LoVo (cell line): ENCODE data around the gene ANGPTL2.

Source experiments
- DNase-seq: peaks from one replicate; pipeline ENCODE4 v3.0.0-alpha.2; 2016; ENCODE audit warnings: low spot score

The ANGPTL2 gene

DNA sequence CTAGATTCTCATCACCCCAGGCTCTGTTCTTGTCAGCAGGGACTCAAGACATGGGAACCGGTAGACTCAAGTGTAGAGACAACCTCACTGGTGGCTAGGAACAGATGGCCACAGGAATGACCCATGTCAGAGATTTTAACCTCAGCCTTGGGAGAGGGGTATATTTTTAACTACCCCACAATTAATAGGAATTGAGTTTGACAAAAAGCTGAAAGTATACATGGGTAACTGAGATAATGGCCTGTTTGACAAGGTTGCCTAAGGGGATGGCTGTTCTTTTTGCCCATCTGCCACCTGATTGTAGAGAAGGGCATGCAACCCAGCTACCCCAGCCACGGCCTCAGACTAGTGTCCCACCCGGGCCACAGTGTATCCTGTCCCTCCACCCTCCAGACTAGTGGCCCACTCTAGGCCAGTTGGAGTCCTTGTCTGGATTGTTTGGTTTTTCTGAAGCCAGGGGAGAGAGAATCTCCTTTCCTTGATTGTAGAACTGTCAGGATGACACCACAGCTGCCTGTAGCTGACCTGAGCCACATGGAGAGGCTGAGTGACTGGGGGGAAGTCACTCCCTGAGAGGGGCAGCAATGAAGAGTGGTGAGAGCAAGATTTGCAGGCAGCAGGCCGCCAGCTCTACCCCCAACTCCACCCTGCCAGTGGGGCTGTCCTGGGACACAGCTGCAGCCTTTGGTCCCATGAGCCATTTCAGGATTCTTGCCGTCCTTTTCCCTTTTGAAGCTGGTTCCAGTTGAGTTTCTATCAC lies 14.6 kb upstream of the ANGPTL2 start:
- no peak for DNase-seq

DNA sequence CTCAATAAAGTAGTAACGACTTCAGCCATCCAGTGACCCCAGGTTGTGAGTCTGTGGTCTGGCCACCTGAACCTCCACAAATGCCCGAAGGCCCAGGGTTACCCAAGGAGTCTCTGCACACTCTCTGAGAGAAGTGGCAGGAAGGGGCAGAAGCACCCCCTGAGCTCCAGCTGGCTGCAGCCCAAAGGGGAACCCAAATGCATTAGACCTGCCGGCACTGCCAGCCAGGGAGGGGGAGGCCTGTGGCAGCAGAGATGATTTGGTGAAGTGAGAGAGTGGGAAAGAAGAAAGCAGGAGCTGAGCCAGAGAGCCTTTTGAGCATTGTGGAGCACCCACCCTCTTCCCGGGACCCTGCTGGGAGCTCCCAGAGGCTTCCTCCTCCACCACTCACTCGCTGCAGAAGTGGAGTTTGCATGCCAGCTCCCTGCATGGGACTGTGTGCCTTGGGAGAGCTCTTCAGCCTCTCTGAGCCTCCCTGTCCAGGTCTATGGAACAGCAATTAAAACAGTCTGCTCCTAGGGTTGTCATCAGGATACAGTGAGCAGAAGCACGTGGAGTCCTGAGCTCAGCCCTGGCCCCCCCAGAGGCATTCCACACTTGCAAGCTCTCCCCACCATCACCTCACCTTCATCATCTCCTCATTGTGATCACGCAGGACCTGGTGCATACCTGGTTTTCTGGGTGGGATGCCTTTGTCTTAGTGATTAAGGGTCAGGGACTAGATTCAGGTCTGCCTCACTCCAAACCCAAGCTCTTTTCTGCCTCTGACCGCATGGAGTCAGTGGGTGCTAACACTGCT lies 13.8 kb upstream of the ANGPTL2 start:
- no peak for DNase-seq

DNA sequence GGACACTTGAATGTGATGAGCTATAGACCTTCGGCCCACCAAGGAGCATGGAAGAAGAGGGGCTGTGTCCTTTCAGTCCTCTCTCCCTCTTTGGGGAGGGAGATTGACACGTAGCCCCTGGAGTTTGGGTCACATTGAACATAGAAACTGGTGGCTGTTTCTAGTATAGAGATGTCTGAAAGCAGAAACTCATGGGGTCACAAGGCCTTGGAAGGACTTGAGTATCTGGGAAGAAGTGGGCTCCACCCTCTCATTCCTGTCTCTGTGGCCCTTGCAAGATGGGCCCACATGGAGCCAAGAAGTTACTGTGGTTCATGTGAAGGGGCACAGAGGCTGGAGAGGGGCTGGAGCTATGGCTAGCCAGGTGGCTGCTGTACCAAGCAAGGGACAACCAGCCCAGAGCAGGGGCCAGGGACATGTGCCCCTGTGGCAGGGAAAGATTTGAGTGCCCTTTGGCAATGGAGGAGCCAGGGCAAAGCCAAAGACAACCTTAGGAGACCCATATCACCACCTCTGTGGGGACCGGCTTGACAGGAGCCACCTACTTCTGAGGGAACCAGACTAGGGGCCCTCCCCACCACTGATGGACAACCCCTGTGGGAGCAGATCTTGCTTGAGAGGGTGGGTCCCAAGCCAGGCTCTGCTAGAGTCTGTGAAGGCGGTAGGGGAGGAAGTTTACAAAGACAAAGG lies 12.8 kb upstream of the ANGPTL2 start:
- no peak for DNase-seq

DNA sequence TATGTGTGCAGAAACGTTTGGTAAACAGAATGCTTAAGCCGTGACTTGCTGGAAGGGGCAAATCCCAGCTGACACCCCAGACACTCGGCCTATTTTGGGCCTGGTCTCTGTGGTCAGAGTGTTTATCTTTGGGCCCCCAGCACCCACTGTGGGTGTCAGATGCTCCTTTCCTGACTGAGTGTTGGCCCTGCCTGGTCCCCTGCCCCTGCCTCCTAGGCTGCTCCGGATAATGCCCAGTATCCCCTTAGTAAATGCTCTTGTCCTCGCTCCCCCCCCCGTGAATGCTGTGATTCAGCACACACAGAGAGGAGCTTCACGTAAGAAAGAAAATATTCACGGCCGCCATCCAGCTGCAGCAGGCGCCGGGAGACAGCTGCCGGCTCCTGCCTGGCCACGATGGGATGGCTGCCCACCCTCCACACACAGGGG lies 11.3 kb upstream of the ANGPTL2 start:
- no peak for DNase-seq

DNA sequence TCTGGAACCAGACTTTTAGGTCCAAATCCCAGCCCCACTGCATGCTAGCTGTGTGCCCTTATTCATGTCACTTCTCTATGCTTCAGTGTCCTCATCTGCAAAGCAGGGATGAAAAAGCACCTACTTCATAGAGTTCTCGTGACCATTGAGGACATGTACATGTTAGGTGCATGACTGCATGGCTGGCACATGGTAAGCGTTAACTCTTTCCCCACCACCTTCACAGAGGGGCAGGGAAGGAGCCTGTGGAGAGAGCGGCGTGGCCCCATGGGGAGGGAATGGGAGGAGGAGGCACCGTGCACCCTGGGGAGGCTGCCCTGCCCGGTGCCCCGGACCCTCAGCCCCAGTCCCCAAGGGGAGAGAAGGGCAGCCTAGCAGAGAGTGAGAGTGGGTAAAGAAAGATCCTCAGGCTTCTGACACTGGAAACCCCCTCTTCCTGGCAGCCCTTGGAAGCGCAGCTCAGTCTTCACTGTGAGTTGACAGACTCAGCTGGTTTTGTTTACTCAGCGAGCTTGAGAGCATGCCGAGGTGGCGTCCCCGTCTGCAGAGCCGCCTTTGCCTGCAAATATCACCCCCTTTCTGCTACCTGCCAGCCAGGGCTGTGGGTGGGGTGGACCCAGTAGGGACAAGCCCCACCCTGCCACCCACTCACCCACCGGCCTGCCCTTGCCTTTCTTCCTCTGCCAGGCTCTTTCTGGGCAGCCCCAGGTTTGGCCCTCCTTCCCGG lies 10.6 kb upstream of the ANGPTL2 start:
- no peak for DNase-seq

DNA sequence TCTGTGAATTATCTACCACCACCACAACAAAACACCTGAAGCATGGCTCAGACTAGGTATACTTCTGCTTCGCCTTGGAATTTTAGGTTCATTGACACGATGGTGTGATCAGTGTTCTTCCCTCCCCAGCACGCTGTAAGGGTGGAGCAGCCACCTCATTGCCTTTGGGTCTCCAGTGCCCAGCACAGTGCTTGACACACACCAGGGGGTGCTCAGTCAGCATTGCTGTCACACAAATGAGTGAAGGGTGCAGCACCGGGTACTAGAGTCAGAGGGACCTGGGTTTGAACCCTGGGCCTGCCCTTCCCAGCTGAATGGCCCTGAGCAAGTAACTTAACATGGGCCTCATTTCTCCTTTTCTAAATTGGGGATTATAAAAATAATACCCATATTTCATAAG lies 9.9 kb upstream of the ANGPTL2 start:
- DNase-seq = no peak

GRCh38 chr9:127131871-127132270 lies 9.4 kb upstream of the ANGPTL2 start:
- DNase-seq = no peak

DNA sequence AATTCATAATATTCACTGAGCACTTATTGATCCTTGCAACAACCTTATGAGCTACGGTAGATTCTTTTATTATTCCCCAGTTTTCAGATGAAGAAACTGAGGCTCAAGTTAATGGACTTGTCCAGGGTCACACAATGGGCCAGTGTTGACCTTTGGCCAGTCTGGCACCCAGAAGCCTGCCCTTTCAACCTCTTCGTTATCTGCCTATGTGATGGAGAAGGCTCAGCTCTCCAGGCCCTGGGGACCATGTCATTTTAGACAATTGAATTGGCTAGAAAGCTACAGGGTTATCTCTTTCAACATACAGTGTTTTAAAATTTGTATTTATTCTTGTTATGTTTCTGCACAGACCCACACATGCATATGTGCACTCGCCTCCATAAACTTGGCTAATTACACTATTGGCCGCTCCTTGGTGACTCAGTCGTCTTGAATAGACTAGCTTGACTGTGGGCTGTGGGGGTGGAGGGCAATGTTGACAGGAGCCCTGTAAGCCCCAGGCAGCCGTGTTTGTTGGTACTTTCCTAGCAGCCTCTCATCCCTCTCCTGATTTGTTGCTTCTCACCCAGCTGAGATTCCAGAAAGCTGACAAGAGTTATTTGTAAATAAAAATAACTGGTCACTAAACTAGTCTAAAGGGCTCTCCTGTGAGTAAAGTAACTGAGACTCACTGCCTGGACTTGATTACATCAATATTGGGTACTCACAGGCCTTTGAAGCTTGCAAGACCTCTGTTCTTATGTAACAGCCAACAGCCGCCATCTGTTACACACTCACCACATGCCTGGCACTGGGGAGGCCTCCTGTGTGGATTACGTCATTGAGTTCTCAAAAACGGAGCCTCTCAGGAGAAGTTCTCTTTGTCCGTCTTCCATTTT lies 8.5 kb upstream of the ANGPTL2 start:
- DNase-seq = no peak

DNA sequence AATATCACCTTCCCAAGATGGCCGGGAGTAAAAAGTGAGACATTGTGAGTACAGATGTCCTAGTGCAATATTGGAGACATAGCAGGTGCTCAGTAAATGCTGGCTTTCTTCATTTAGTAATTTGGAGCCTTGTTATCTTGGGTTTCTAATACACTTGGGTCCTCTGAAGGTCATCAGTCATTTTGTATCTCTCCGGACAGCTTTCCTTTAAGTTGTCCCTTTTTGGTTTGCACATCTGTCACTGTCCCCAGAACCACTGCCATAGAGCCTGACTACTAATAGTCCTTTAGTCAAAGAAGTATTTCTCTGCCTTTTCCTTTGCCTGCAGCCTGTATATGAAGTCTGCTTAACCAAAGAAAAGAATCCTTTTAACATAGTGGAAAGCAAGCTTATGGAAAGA lies 7.8 kb upstream of the ANGPTL2 start:
- no peak for DNase-seq

DNA sequence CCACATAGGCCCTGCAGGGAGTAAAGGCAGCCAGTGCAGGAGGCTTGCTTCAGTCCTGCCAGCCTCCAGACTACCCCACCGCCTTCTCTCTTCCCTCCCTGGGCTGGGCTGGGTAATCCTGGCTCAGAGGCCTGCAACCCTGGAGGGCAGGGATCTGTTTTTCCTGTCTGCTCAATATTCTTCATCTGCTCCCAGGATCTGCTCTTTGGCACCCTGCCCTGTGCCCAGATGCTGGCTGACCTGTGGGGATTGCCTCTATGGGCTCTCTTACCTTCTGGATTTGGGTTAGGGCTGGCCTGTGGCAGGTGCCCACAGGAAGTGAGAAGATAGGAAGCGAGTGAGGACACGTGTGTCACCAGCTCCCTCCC lies 7.3 kb upstream of the ANGPTL2 start:
- no peak for DNase-seq

DNA sequence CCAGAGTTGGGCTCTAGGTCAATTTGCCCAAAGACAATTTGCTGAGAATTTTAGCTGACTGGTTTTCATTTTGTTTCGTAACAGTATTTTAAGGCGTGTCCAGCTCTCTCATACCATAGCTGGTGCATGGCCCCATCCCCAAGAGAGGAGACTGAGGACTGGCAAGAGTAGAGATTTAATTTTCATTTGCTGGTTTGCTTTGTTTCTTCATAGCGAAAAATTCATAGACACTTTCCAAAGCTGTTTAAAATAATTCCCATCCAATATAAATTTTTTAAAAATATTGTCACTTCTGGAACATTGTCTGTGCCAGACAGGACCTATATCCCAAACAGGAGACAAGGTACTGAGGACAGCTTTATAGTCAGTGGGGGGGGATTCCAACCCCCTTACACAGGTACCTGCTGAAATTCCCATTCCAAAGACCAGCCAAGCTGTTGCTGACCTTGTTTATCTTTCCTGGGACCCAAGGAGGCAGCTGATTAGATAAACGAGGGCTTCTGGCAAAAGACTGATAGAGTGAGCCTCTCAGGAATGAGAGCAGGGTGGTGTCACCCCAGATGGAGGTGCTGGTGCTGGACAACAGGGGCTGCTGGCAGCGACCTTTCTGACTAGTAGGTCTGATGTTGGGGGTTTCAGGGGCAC lies 6.8 kb upstream of the ANGPTL2 start:
- DNase-seq = no peak

- no peak for DNase-seq
These were observed 6.1 kb upstream of the ANGPTL2 start for GRCh38 chr9:127128341-127129072.

GRCh38 chr9:127126971-127127370 lies 4.5 kb upstream of the ANGPTL2 start:
- DNase-seq = no peak

GRCh38 chr9:127124792-127125191 lies 2.4 kb upstream of the ANGPTL2 start:
- DNase-seq = no peak

DNA sequence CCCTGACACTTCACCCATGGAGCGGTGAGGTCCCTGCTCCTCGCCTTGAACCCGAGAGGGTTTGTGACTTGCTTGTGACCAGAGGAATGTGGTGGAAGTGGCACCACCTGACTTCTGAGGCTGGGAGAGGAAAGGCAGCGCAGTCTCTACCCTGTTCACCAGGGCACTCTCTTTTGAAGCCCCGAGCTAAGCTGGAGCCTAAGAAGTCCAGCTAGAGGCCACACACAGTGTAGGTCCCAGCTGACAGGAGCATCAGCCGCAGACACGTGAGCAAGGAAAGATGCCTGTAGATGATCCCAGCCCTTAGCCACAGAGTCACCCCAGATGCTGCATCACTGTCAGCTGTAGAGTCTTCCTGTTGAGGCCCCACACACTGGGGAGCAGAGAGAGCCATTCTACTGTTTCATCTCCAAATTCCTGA lies 1.7 kb upstream of the ANGPTL2 start:
- DNase-seq = no peak

DNA sequence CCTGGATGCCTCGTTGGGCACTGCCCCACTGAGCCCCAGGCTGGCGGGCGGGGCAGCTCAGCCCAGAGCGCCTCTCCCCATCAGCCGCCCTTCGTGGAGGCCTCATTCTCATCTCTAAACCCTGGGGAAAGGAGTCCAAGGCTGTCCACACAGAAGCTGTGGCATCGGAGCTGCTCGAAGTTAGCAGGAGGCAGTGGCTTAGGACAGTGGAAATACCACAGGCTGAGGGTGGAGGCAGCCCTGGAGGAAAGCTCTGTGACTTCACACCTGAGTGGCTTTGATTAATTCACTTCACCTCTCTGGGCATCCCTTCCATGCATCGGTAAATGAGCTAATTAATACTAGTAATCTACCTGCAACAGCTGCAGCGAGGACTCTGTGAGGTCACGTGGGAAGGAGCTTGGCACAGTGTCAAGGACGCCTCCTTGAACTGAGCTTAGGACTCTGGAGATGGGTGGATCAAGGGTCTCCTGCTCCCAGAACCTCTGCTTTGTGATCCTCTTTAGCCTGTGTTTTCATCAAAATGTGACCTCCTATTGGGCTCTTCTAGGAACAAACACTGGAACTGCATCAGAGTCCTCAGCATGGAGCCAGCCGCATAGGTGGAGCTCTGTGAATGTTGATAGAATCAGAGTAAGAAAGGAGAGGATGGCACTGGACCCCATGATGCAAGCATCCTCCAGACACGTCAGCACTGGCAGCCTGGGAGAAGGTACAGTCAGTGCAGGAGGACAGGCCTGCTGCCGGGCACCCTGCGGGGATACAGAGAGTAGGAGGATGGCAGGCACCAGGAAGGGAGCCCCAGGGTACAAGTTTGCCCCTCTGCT lies 842 bp upstream of the ANGPTL2 start:
- no peak for DNase-seq

DNA sequence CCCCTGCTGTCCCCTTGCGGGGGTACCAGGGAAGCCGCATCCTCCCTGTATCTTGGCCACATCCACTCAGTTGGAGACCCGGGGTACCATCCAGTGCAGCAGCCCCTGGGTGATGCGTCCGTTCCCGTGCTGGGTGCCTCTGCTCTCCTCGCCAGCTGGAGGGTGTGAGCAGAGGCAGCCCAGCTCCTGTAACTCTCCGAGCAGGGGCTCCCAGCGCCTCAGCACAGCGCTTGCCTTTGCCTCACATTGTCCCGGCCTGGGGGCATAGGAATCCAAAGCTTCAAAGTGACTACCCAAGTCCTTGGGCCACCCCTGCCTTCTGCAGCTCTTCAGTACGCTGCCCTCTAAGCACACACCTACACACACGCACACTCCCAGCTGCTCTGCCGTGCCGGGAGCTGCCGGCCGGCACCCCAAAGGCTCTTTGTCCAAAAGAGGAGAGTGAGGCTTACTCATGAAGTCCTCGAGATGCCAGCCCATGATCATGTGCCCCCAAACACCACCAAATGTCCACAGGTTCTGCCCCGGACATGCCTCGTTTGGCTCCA lies 733 bp downstream of the ANGPTL2 start:
- DNase-seq = no peak

DNA sequence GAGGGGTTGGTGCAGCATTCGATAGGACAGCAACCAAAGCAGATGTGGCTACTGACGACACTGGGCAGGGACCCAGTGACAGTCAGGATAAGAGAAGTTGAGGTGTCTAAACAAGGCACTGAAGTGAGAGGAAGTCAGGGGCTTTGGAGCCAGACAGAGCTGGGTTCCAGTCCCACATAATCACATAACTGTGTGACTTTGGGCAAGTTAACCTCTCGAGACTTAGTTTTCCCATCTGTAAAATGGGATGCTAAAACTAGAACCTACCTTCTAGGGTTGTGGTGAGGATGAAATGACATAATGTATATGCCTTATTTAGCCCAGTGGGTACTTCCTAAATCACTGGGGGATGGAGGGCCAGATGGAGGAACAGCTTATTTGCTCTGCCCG lies 3.1 kb downstream of the ANGPTL2 start:
- no peak for DNase-seq
